Parathyroid adenoma (tissue), 2 donors: ENCODE data around the gene RASA3.
"Not testable (repeated sequence)": the region's sequence is repeated elsewhere in the genome, so short reads cannot be mapped to it uniquely, and the experiment has no call there.

ENCODE experiments used
- H2AFZ ChIP-seq: fragments of 300-600 bp; sonication (generic); one replicate; pipeline ENCODE4 v1.7.0; 2017; ENCODE audit warnings: antibody characterized with exemption, mild to moderate bottlenecking
- H3K27ac ChIP-seq: fragments of 300-600 bp; sonication (generic); one replicate; pipeline ENCODE4 v1.7.0; 2017
- H3K27me3 ChIP-seq: fragments of 300-600 bp; sonication (generic); one replicate; pipeline ENCODE4 v1.7.0; 2017; ENCODE audit warnings: low read length; ENCODE audit not compliant: control insufficient read depth, insufficient read depth
- H3K36me3 ChIP-seq: fragments of 300-600 bp; sonication (generic); one replicate; pipeline ENCODE4 v1.7.0; 2017; ENCODE audit warnings: low read length; ENCODE audit not compliant: control insufficient read depth, insufficient read depth
- H3K4me1 ChIP-seq: fragments of 300-600 bp; sonication (generic); one replicate; pipeline ENCODE4 v1.7.0; 2017; ENCODE audit warnings: control low read depth
- H3K4me2 ChIP-seq: fragments of 300-600 bp; sonication (generic); one replicate; pipeline ENCODE4 v1.7.0; 2017; ENCODE audit warnings: low read length
- H3K4me3 ChIP-seq: fragments of 300-600 bp; sonication (generic); one replicate; pipeline ENCODE4 v1.7.0; 2017; ENCODE audit warnings: low read depth, low read length
- H3K79me2 ChIP-seq: fragments of 300-600 bp; sonication (generic); one replicate; pipeline ENCODE4 v1.7.0; 2017; ENCODE audit warnings: control low read depth
- H3K9ac ChIP-seq: fragments of 300-600 bp; sonication (generic); one replicate; pipeline ENCODE4 v1.7.0; 2017; ENCODE audit warnings: mild to moderate bottlenecking
- H3K9me3 ChIP-seq: fragments of 300-600 bp; sonication (generic); one replicate; pipeline ENCODE4 v1.7.0; 2017; ENCODE audit warnings: low read length; ENCODE audit not compliant: control insufficient read depth
- TF ChIP-seq, protein P1 (sequence below): fragments of 300-600 bp; sonication (generic); IDR thresholded peaks from one replicate; pipeline ENCODE4 v1.7.0; 2017; ENCODE audit warnings: antibody characterized with exemption, mild to moderate bottlenecking
- donor health status: primary hyperparathyroidism.

RASA3 gene

DNA sequence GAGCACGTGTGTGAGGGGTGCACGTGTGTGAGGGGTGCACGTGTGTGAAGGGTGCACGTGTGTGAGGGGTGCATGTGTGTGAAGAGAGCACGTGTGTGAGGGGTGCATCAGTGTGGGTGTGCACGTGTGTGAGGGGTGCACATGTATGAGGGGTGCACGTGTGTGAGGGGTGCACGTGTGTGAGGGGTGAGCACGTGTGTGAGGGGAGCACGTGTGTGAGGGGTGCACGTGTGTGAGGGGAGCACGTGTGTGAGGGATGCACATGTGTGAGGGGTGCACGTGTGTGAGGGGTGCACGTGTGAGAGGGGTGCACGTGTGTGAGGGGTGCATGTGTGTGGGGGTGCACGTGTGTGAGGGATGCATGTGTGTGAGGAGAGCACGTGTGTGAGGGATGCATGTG is 15.7 kb downstream of the RASA3 start:
- Histone ChIP-seq H3K4me1 (no peaks in the 10 kb centered on the region), H3K9me3 (no peaks in the 10 kb centered on the region)

DNA sequence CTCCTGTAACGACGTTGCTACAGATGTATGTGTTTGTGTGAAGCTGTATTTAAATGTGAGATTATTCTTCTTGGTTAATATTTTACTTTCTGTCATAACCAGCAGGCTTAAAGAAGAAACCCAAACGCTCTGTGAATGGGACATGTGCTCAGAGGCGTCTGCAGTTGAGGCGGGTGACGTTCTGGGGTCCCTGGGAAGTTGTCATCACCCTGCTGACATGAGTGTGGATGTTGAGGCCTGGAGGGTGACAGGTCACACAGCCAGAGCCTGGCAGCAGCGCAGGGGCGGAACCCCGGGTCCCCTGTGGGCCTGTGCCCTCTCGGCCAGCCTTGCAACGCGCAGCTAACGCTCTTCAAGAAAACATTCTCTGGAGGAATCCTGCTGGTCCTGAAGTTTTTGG is 16.6 kb downstream of the RASA3 start:
- Histone ChIP-seq H3K4me1 (no peaks in the 10 kb centered on the region), H3K79me2 (peaks cover 2% of the 10 kb centered on the region), H3K27ac (no peak overlapping the region), H3K36me3 (no peaks in the 10 kb centered on the region), H2AFZ (no peak overlapping the region), H3K4me3 (no peak overlapping the region), H3K9me3 (no peaks in the 10 kb centered on the region), H3K9ac (no peak overlapping the region), H3K27me3 (no peaks in the 10 kb centered on the region), H3K4me2 (no peak overlapping the region)
- TF ChIP-seq, protein P1, sequence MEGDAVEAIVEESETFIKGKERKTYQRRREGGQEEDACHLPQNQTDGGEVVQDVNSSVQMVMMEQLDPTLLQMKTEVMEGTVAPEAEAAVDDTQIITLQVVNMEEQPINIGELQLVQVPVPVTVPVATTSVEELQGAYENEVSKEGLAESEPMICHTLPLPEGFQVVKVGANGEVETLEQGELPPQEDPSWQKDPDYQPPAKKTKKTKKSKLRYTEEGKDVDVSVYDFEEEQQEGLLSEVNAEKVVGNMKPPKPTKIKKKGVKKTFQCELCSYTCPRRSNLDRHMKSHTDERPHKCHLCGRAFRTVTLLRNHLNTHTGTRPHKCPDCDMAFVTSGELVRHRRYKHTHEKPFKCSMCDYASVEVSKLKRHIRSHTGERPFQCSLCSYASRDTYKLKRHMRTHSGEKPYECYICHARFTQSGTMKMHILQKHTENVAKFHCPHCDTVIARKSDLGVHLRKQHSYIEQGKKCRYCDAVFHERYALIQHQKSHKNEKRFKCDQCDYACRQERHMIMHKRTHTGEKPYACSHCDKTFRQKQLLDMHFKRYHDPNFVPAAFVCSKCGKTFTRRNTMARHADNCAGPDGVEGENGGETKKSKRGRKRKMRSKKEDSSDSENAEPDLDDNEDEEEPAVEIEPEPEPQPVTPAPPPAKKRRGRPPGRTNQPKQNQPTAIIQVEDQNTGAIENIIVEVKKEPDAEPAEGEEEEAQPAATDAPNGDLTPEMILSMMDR = no peak

More for the DNA sequence above, 15.7 kb downstream of the RASA3 start:
- TF ChIP-seq, protein P1 = no peak
- Histone ChIP-seq H3K79me2 (peaks cover 2% of the 10 kb centered on the region), H3K27me3 (no peaks in the 10 kb centered on the region), H3K4me2 (no peak overlapping the region), H3K4me3 (no peak overlapping the region), H3K27ac (no peak overlapping the region), H3K9ac (no peak overlapping the region), H2AFZ (no peak overlapping the region), H3K36me3 (no peaks in the 10 kb centered on the region)

DNA sequence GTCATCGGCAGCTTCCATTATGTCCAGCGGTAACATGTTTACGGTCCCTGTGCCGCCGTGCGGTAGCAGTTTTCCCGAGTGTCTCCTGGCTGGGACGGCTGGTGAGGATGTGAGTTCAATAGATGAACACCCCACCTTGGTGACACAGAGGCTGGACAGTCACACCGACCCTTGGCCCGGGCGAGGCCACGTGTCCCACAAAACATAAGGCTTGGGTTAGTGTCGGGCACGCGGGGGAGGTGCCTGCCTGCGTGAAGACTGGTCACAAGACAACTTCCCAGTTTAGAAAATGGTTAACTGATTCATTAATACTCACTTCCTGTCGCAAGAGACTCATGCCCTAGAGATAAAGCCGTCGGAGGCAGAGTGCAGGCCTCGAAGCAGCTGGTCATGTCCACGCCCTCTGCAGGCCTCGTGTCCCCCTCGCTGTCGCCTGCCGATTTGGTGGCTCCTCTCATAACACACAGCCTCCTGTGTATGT is 17.2 kb downstream of the RASA3 start:
- Histone ChIP-seq H3K36me3 (no peaks in the 10 kb centered on the region), H3K9ac (no peak overlapping the region), H3K27ac (no peak overlapping the region), H3K4me3 (no peak overlapping the region), H3K4me1 (no peaks in the 10 kb centered on the region), H3K9me3 (no peaks in the 10 kb centered on the region), H3K4me2 (no peak overlapping the region), H3K79me2 (peaks cover 2% of the 10 kb centered on the region), H2AFZ (no peak overlapping the region), H3K27me3 (no peaks in the 10 kb centered on the region)
- TF ChIP-seq, protein P1 = no peak

DNA sequence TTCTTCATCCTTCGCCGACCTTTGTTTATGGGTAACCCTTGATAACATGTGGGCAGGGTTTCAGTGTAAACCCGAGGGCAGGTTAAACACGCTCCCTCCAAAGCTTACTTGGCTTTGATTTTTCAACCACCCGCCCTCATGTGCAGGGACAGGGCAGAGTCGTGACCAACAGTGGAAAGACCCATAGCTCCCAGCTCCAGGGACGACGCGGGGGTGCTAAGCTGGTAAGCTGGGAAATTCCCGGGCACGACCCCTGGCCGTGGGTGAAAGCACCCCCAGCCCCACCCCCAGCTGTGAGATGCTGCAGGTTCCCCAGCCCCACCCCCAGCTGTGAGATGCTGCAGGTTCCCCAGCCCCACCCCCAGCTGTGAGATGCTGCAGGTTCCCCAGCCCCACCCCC is 17.8 kb downstream of the RASA3 start:
- H3K4me3 ChIP-seq, H3K27ac ChIP-seq, H2AFZ ChIP-seq, H3K27me3 ChIP-seq, H3K4me2 ChIP-seq, H3K9ac ChIP-seq, H3K9me3 ChIP-seq, H3K36me3 ChIP-seq, H3K79me2 ChIP-seq, H3K4me1 ChIP-seq: not testable (repeated sequence)

DNA sequence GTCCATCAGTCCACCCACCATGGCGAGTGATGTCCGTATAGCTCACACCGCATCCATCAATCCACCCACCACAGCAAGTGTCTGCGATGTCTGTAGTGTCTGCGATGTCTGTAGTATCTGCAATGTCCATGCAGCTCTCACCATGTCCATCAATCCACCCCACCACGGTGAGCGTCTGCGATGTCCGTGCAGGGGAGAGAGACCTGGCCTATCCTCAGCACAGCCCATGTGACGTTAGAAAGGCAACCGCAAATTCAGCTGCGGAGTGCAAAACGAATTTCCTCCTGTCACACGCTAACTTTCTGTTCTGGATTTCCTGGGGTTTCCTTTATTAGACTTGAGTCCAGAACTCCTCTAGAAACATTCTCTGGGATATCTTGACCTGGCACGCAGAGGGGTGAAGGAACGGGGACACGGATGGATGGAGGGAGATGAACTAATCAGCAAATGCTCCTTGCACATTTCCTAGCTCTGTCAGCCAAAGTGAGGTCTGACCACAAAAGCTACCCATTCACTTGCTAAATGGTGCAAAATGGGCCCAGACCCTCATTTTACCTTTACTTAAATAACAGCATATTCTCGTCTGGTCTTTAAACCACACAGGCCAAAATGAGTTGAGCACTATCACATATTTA is 18.3 kb downstream of the RASA3 start:
- H2AFZ ChIP-seq = no peak overlapping the region
- H3K79me2 ChIP-seq = peaks cover 2% of the 10 kb centered on the region
- no peak overlapping the region for H3K4me2 ChIP-seq
- no peaks in the 10 kb centered on the region for H3K9me3 ChIP-seq
- no peak overlapping the region for H3K9ac ChIP-seq
- H3K27ac ChIP-seq = no peak overlapping the region
- TF ChIP-seq, protein P1 = no peak
- H3K4me3 ChIP-seq = no peak overlapping the region
- H3K36me3 ChIP-seq = no peaks in the 10 kb centered on the region
- no peaks in the 10 kb centered on the region for H3K27me3 ChIP-seq
- H3K4me1 ChIP-seq = no peaks in the 10 kb centered on the region

DNA sequence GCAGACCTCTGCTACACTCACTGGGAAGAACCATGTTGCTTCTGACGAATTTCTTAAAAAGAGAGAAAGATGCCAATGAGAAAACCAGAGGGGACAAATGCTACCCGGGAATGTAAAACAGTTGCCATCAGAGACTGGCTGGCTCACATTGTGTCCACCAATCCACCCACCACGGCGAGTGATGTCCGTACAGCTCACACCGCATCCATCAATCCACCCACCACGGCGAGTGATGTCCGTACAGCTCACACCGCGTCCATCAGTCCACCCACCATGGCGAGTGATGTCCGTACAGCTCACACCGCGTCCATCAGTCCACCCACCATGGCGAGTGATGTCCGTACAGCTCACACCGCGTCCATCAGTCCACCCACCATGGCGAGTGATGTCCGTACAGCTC is 19.0 kb downstream of the RASA3 start:
- H3K36me3 ChIP-seq, H3K4me1 ChIP-seq, H3K27ac ChIP-seq, H3K27me3 ChIP-seq, H3K79me2 ChIP-seq, H3K9ac ChIP-seq, H2AFZ ChIP-seq, H3K4me3 ChIP-seq, H3K9me3 ChIP-seq, H3K4me2 ChIP-seq: not testable (repeated sequence)
